Measurements from ENCODE around the gene SLC25A21. TPM values are rescaled to one million over a fixed set of nuclear protein-coding genes. Genes with fewer than 3 reads are reported as not detected.

SLC25A21 gene
- total and polyA plus RNA-seq, 2 experiments from 2014 or later = 10.6 to 12.1 TPM

- Mint-ChIP-seq H3K9me3 (no peaks in the 10 kb centered on the region), H3K36me3 (ENCODE audit: low read depth) (no peaks in the 10 kb centered on the region), H3K4me1 (peaks cover 10% of the 10 kb centered on the region; the same call in 2 of the 3 replicates), H3K27me3 (ENCODE audit: insufficient read depth, low read depth, poor library complexity) (no peaks in the 10 kb centered on the region), H3K27ac (no peak overlapping the region), H3K4me3 (no peak overlapping the region)
- Histone ChIP-seq H3K27ac (ENCODE audit: low read depth) (no peak overlapping the region), H3K9me2 (ENCODE audit: insufficient read depth) (no peaks in the 10 kb centered on the region), H3K4me2 (no peak overlapping the region), H3K4me3 (no peak overlapping the region), H3F3A (replicated peaks; ENCODE audit: low read depth) (no peaks in the 10 kb centered on the region), H3K79me2 (replicated peaks; ENCODE audit: insufficient read depth) (no peaks in the 10 kb centered on the region), H4K20me1 (replicated peaks; ENCODE audit: insufficient read depth) (no peaks in the 10 kb centered on the region), H2AFZ (no peak overlapping the region), H3K4me1 (ENCODE audit: insufficient read depth) (no peaks in the 10 kb centered on the region), H3K36me3 (ENCODE audit: insufficient read depth) (no peaks in the 10 kb centered on the region), H3K27me3 (ENCODE audit: insufficient read depth) (no peaks in the 10 kb centered on the region)
- DNase-seq (ENCODE audit: low spot score) (no peak), ATAC-seq (no peak)
- no peak for TF ChIP-seq STAT1 (IDR thresholded peaks at IDR 0.05; ENCODE audit: unreplicated experiment)
- no peak for TF ChIP-seq ZNF462 (CRISPR knock-in tag; IDR thresholded peaks at IDR 0.05)
- no peak for TF ChIP-seq ETS1 (IDR thresholded peaks at IDR 0.05)
- no peak for TF ChIP-seq JUNB (IDR thresholded peaks at IDR 0.05; ENCODE audit: unreplicated experiment)
- TF ChIP-seq REST (IDR thresholded peaks at IDR 0.05; ENCODE audit: unreplicated experiment) = no peak
- TF ChIP-seq ZNF331 (CRISPR knock-in tag; IDR thresholded peaks at IDR 0.05; ENCODE audit: low read depth) = no peak
- no peak for TF ChIP-seq ZNF114 (CRISPR knock-in tag; IDR thresholded peaks at IDR 0.05)
- TF ChIP-seq NANOG (IDR thresholded peaks at IDR 0.05; ENCODE audit: borderline replicate concordance) = no peak
- TF ChIP-seq EZH2 (IDR thresholded peaks at IDR 0.05; ENCODE audit: low read depth, unreplicated experiment) = no peak
- no peak for TF ChIP-seq CREB1 (CRISPR knock-in tag; IDR thresholded peaks at IDR 0.05; ENCODE audit: low read depth)
- TF ChIP-seq CTCF (conservative IDR thresholded peaks at IDR 0.05; ENCODE audit: low read depth in 2 of 2) = no peak
- no peak for TF ChIP-seq EZH2phosphoT487 (IDR thresholded peaks at IDR 0.05; ENCODE audit: unreplicated experiment)
- no peak for TF ChIP-seq POLR2AphosphoS5 (IDR thresholded peaks at IDR 0.05; ENCODE audit: low read depth)
Measured at GRCh38 chr14:37087520-37087919, 84.9 kb downstream of the SLC25A21 start.

Data from GM23338 (cell line).